Stomach (tissue), 9 donors: ENCODE data around the gene WWP2. TPM values are rescaled to one million over a fixed set of nuclear protein-coding genes. Genes with fewer than 3 reads are reported as not detected.

Experiments
- DNase-seq, 2 donors: peaks; one replicate each; pipeline versions ENCODE4 v3.0.0 to v3.0.0-alpha.2; 2013 to 2019
- H3K27ac ChIP-seq, 5 donors: fragments of 200-600 bp in 4 of 5; sonication (generic) in 4 of 5; one replicate each; pipeline ENCODE4 v1.5.1; 2013 to 2019; ENCODE audit warnings: mild to moderate bottlenecking in 1 of 5, moderate library complexity in 1 of 5
- H3K27me3 ChIP-seq, 3 donors: fragments of 200-600 bp; sonication (generic); one replicate each; pipeline ENCODE4 v1.5.1; 2017 to 2019; ENCODE audit warnings: mixed run types in 1 of 3
- H3K36me3 ChIP-seq, 4 donors: fragments of 200-600 bp; sonication (generic); 1 replicate in 3 of 4; 2 replicates in 1 of 4; pipeline ENCODE4 v1.5.1; 2016 to 2019
- H3K4me1 ChIP-seq, 4 donors: fragments of 200-600 bp; sonication (generic); one replicate each; pipeline ENCODE4 v1.5.1; 2016 to 2019
- H3K4me3 ChIP-seq, 4 donors: fragments of 200-600 bp; sonication (generic) in 3 of 4; one replicate each; pipeline ENCODE4 v1.5.1; 2016 to 2019; ENCODE audit warnings: mild to moderate bottlenecking in 1 of 4
- H3K9me3 ChIP-seq, 4 donors: fragments of 200-600 bp; sonication (generic); one replicate each; pipeline ENCODE4 v1.5.1; 2016 to 2019
- EP300 ChIP-seq: sonication (generic); formaldehyde crosslinking; IDR thresholded peaks from one replicate; pipeline ENCODE4 v1.6.1; 2017; ENCODE audit warnings: antibody characterized with exemption
- POLR2A ChIP-seq, 4 donors: fragments of 450-650 bp; IDR thresholded peaks; one replicate each; pipeline ENCODE4 v1.6.1; 2016; ENCODE audit warnings: antibody characterized with exemption in 4 of 4, control low read depth in 2 of 4, mild to moderate bottlenecking in 1 of 4, moderate library complexity in 1 of 4
- POLR2AphosphoS5 ChIP-seq, 3 donors: sonication (generic); formaldehyde crosslinking; IDR thresholded peaks; one replicate each; pipeline ENCODE4 v1.6.1; 2016; ENCODE audit warnings: antibody characterized with exemption in 3 of 3
- WGBS, 5 donors: extraction: QIAGEN DNeasy Blood & Tissue Kit in 3 of 5; methylation state at CpG; one replicate each; pipeline versions ENCODE4 v1.1.5 to v1.1.7; 2013 to 2018; 5-methylcytosine and 5-hydroxymethylcytosine counted together
- intact Hi-C: fragments of 100-400 bp; cut with DNase I; formaldehyde crosslinking; loops from one replicate; pipeline ENCODE4 v1.15.1; 2023; ENCODE audit warnings: low total_unique reads
- polyA plus RNA-seq, 3 donors: library from polyadenylated mRNA; stranded (reverse); fragments of 200-250 nt; gene quantifications; one replicate each; pipeline ENCODE4 v1.2.3, GENCODE V29; 2013
- total RNA-seq, 5 donors: library from RNA; depleted of rRNA; stranded (reverse); fragments of >200 nt; gene quantifications; one replicate each; pipeline versions ENCODE4 v1.1.0 to v1.2.3, GENCODE V29; 2014 to 2016
- TF ChIP-seq, protein P1 (sequence below), 7 experiments: fragments of 450-650 bp in 4 of 7; fragments of 200-600 bp in 3 of 7; sonication (generic) in 3 of 7; IDR thresholded peaks; one replicate each; pipeline ENCODE4 v1.5.1; 2016 to 2019; ENCODE audit warnings: antibody characterized with exemption in 7 of 7, control low read depth in 2 of 7, mild to moderate bottlenecking in 1 of 7
- donor health status: healthy with polysubstance abuse.
- donor health status: Bipolar disorder and iron deficiency.
- donor health status: healthy.

Gene WWP2
- total and polyA plus RNA-seq, 8 donors: 16.0 to 442 (median 35.2) TPM

DNA sequence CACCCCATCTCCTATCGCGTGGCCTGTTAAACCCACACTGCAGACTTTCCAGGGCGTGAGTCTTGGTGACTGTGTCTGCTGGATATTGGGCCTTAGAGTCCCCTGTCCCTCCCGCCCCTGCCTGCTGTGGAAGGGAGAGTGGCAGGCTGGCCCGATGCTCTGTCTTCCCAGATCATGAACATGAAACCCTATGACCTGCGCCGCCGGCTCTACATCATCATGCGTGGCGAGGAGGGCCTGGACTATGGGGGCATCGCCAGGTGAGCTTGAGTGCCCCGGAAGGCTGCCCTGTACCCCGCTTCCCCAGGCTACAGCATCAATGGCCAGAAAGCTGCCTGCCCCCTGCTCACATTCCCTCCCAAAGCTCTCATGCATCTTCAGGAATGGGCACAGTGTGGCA, 169.5 kb downstream of the WWP2 start:
- no peak for DNase-seq
- H3K27ac ChIP-seq: no peak overlapping the region
- peaks cover 0 to 27% (median 10%) of the 10 kb centered on the region in 4 donors for H3K4me1 ChIP-seq
- no peaks in the 10 kb centered on the region for H3K27me3 ChIP-seq
- intact Hi-C loops: loop anchor here (5.0 kb wide), 1 partner anchor 134 kb away; no protein-coding TSS in a partner anchor
- H3K9me3 ChIP-seq: no peaks in the 10 kb centered on the region
- WGBS, 5 donors: 94 to 100% (median 96%) methylated on average over 2 to 13 of the region's 13 CpGs
- TF ChIP-seq, protein P1, sequence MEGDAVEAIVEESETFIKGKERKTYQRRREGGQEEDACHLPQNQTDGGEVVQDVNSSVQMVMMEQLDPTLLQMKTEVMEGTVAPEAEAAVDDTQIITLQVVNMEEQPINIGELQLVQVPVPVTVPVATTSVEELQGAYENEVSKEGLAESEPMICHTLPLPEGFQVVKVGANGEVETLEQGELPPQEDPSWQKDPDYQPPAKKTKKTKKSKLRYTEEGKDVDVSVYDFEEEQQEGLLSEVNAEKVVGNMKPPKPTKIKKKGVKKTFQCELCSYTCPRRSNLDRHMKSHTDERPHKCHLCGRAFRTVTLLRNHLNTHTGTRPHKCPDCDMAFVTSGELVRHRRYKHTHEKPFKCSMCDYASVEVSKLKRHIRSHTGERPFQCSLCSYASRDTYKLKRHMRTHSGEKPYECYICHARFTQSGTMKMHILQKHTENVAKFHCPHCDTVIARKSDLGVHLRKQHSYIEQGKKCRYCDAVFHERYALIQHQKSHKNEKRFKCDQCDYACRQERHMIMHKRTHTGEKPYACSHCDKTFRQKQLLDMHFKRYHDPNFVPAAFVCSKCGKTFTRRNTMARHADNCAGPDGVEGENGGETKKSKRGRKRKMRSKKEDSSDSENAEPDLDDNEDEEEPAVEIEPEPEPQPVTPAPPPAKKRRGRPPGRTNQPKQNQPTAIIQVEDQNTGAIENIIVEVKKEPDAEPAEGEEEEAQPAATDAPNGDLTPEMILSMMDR (IDR thresholded peaks at IDR 0.05): no peak
- TF ChIP-seq POLR2AphosphoS5 (IDR thresholded peaks at IDR 0.05) (no peak), EP300 (no peak), POLR2A (IDR thresholded peaks at IDR 0.05) (no peak)
- peaks cover 54 to 91% (median 85%) of the 10 kb centered on the region in 4 donors for H3K36me3 ChIP-seq
- no peak overlapping the region for H3K4me3 ChIP-seq

DNA sequence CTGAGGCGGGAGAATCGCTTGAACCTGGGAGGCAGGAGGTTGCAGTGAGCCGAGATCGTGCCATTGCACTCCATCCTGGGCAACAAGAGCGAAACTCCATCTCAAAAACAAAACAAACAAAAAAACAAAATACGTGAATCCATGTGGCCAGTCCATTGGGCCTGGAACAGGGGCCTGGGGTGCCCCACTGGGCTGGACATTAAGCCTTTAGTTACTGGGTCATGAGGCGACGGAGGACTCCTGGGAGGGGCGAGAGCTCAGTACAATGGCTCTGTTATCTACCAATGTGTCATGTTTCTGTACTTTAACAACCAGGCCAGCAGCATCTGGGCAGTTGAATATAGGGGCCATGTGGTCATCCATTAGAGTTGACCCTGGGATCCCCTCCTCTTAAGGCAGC, 170.1 kb downstream of the WWP2 start:
- no peak overlapping the region for H3K27ac ChIP-seq

DNA sequence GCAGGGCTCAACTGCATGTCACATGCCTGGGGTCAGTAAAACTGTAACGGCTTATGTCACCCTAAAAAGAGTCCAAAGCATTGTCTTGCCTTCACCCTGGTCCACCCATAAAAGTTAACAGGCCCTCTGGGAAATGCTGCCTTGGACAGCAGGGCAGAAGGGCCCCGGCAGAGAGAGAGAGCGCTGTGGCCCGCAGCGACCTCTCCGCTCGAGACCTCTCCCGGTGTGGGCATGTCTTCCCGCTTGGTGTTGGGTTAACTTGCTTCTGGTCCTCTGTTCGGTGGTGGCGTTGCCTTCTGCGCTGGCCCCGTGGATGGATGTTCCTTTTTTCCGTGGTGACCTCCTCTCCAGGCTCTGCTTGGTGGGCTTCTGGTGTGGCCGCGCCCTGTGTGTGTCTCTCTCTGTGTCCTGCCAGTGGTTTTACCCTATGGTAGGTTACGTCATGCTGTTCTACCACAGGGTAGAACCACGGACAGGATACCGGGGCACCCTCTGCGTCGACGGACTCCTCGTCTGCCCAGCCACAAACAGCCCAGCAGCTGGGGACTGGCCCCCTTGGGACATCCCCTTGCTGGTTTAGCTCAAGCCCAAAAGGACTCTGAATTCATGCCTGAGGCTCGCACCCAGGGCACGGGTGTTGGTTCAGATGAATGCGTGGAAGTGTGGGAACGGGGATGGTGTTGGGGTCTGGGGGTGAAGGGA, 170.7 kb downstream of the WWP2 start:
- Histone ChIP-seq H3K4me1 (peaks cover 0 to 18% (median 6%) of the 10 kb centered on the region in 4 donors), H3K9me3 (no peaks in the 10 kb centered on the region), H3K27ac (no peak overlapping the region), H3K4me3 (no peak overlapping the region), H3K36me3 (peaks cover 65 to 94% (median 89%) of the 10 kb centered on the region in 4 donors), H3K27me3 (no peaks in the 10 kb centered on the region)
- WGBS, 5 donors: 81 to 92% (median 90%) methylated on average over 26 to 27 of the region's 27 CpGs
- TF ChIP-seq POLR2A (IDR thresholded peaks at IDR 0.05) (no peak), EP300 (no peak), POLR2AphosphoS5 (IDR thresholded peaks at IDR 0.05) (no peak)
- TF ChIP-seq, protein P1 (IDR thresholded peaks at IDR 0.05): no peak
- intact Hi-C loops: loop anchor here (5.0 kb wide), 1 partner anchor 136 kb away; no protein-coding TSS in a partner anchor
- no peak for DNase-seq

More for the DNA sequence above, 170.1 kb downstream of the WWP2 start:
- intact Hi-C loops: loop anchor here (5.0 kb wide), 1 partner anchor 135 kb away; no protein-coding TSS in a partner anchor
- WGBS, 5 donors: 81 to 89% (median 85%) methylated on average over 9 of the region's 9 CpGs
- H3K9me3 ChIP-seq: no peaks in the 10 kb centered on the region
- no peak for TF ChIP-seq POLR2A (IDR thresholded peaks at IDR 0.05)
- TF ChIP-seq, protein P1 (IDR thresholded peaks at IDR 0.05): no peak
- TF ChIP-seq POLR2AphosphoS5 (IDR thresholded peaks at IDR 0.05): no peak
- no peak for TF ChIP-seq EP300
- DNase-seq: no peak
- no peaks in the 10 kb centered on the region for H3K27me3 ChIP-seq
- peaks cover 60 to 91% (median 86%) of the 10 kb centered on the region in 4 donors for H3K36me3 ChIP-seq
- peaks cover 0 to 24% (median 9%) of the 10 kb centered on the region in 4 donors for H3K4me1 ChIP-seq
- no peak overlapping the region for H3K4me3 ChIP-seq

DNA sequence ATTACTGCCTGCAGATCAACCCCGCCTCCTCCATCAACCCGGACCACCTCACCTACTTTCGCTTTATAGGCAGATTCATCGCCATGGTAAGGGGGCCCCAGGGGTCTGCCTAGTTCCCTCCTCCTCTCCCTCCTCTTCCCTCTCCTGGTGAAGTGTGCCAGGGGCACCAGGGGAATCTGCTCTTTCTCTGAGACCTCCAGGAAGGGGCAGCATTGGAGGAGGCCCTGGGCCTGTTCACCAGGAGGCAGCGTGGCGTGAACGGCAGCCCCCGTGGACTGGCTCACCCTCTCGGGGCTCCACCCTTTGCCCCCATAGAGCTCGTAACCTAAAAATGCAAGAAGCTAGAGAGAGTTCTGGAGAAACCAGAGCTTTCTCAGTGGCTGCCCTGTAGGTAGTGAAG, 171.9 kb downstream of the WWP2 start:
- DNase-seq: no peak
- H3K36me3 ChIP-seq: peaks cover 75 to 100% (median 98%) of the 10 kb centered on the region in 4 donors

More for the DNA sequence above, 171.9 kb downstream of the WWP2 start:
- no peak for TF ChIP-seq POLR2A (IDR thresholded peaks at IDR 0.05)
- TF ChIP-seq EP300: no peak
- TF ChIP-seq, protein P1 (IDR thresholded peaks at IDR 0.05): no peak
- TF ChIP-seq POLR2AphosphoS5 (IDR thresholded peaks at IDR 0.05): no peak
- H3K4me3 ChIP-seq: no peak overlapping the region
- peaks cover 0 to 8% (median 2%) of the 10 kb centered on the region in 4 donors for H3K4me1 ChIP-seq
- 75 to 88% (median 83%) methylated on average over 7 to 10 of the region's 10 CpGs for WGBS, 5 donors
- no peaks in the 10 kb centered on the region for H3K9me3 ChIP-seq
- H3K27ac ChIP-seq: no peak overlapping the region
- intact Hi-C loops: loop anchor here (5.0 kb wide), 1 partner anchor 137 kb away; no protein-coding TSS in a partner anchor
- H3K27me3 ChIP-seq: no peaks in the 10 kb centered on the region
